B cell (primary cell): ENCODE results near the gene TMEM115. TPM values are rescaled to one million over a fixed set of nuclear protein-coding genes. Genes with fewer than 3 reads are reported as not detected.

Experiments
- ATAC-seq: fragments of 200-7000 bp; cut with Tn5 transposase; one replicate; pipeline ENCODE4 v1.10.0; 2021; ENCODE audit warnings: low read depth, mild to moderate bottlenecking, moderate number of reproducible peaks, moderate library complexity
- CTCF ChIA-PET: fragments of 350-600 bp; sonication (Branson Sonifier 250); formaldehyde crosslinking; loops from one replicate; lab custom pipeline; 2021; ENCODE audit warnings: antibody characterized with exemption, inconsistent platforms; lab: Charles Lee
- POLR2A ChIA-PET: fragments of 350-600 bp; sonication (Branson Sonifier 250); formaldehyde crosslinking; loops from one replicate; lab custom pipeline; 2021; ENCODE audit warnings: antibody characterized with exemption; lab: Charles Lee
- DNase-seq: peaks from one replicate; pipeline ENCODE4 v3.0.0; 2013
- H2AFZ ChIP-seq: 2 replicates; pipeline ENCODE4 v1.6.1; 2012; ENCODE audit warnings: mild to moderate bottlenecking, low read depth, low read length; ENCODE audit not compliant: insufficient read depth, poor library complexity, severe bottlenecking
- H3K27ac ChIP-seq, 2 donors: 1 replicate in 1 of 2; 2 replicates in 1 of 2; pipeline ENCODE4 v1.5.1; 2012 to 2013; ENCODE audit warnings: low read length in 2 of 2, mild to moderate bottlenecking in 2 of 2, moderate library complexity in 1 of 2
- H3K27me3 ChIP-seq, 4 experiments: fragments of 200-600 bp in 1 of 4; sonication (generic) in 1 of 4; replicated peaks in 1 of 4; 1 replicate in 2 of 4; 2 replicates in 2 of 4; pipeline versions ENCODE4 v1.6.1 to v1.7.0; 2013 to 2016; ENCODE audit warnings: low read length in 3 of 4, mild to moderate bottlenecking in 2 of 4, mixed read lengths in 1 of 4, moderate library complexity in 1 of 4; ENCODE audit not compliant: insufficient read depth in 4 of 4, control insufficient read depth in 3 of 4; ENCODE audit errors: control extremely low read depth in 1 of 4
- H3K36me3 ChIP-seq, 2 experiments: replicated peaks in 1 of 2; 1 replicate in 1 of 2; 2 replicates in 1 of 2; pipeline versions ENCODE4 v1.6.1 to v1.7.1; 2013; ENCODE audit warnings: low read length in 1 of 2; ENCODE audit not compliant: insufficient read depth in 2 of 2, control insufficient read depth in 1 of 2; ENCODE audit errors: control extremely low read depth in 1 of 2, extremely low read depth in 1 of 2
- H3K4me1 ChIP-seq, 2 donors: fragments of 200-600 bp in 1 of 2; sonication (generic) in 1 of 2; 1 replicate in 1 of 2; 2 replicates in 1 of 2; pipeline versions ENCODE4 v1.5.1 to v1.6.1; 2013 to 2017; ENCODE audit warnings: low read length in 2 of 2; ENCODE audit not compliant: control insufficient read depth in 2 of 2, insufficient read depth in 2 of 2
- H3K4me2 ChIP-seq: replicated peaks from 2 replicates; pipeline ENCODE3; 2012; ENCODE audit warnings: mild to moderate bottlenecking, low read depth, low read length; ENCODE audit not compliant: poor library complexity, severe bottlenecking
- H3K4me3 ChIP-seq, 5 experiments: fragments of 200-600 bp in 1 of 5; sonication (generic) in 1 of 5; 1 replicate in 3 of 5; 2 replicates in 2 of 5; pipeline versions ENCODE4 v1.5.1 to v1.7.0; 2011 to 2016; ENCODE audit warnings: low read length in 4 of 5, mild to moderate bottlenecking in 4 of 5, low read depth in 2 of 5, control low read depth in 1 of 5, moderate library complexity in 1 of 5; ENCODE audit not compliant: insufficient read depth in 1 of 5; ENCODE audit errors: control extremely low read depth in 1 of 5, extremely low read depth in 1 of 5
- H3K79me2 ChIP-seq: fragments of 200-600 bp; sonication (generic); one replicate; pipeline ENCODE4 v1.6.0; 2016; ENCODE audit warnings: low read length; ENCODE audit not compliant: control insufficient read depth, insufficient read depth
- H3K9ac ChIP-seq: fragments of 200-600 bp; sonication (generic); 2 replicates; pipeline ENCODE4 v1.6.1; 2017; ENCODE audit warnings: mild to moderate bottlenecking, low read length, moderate library complexity
- H3K9me3 ChIP-seq, 3 donors: one replicate each; pipeline versions ENCODE4 v1.6.1 to v1.7.1; 2013; ENCODE audit warnings: low read length in 2 of 3; ENCODE audit not compliant: control insufficient read depth in 2 of 3, insufficient read depth in 1 of 3; ENCODE audit errors: control extremely low read depth in 1 of 3
- H4K20me1 ChIP-seq: 2 replicates; pipeline ENCODE4 v1.6.0; 2012; ENCODE audit warnings: mild to moderate bottlenecking, low read length; ENCODE audit not compliant: insufficient read depth, control insufficient read depth, poor library complexity, severe bottlenecking
- H3K27ac Mint-ChIP-seq: one replicate; pipeline ENCODE4 v1.8.0; 2021; ENCODE audit warnings: mixed read lengths
- H3K27me3 Mint-ChIP-seq: one replicate; pipeline ENCODE4 v1.8.0; 2021; ENCODE audit warnings: mixed read lengths
- H3K4me1 Mint-ChIP-seq: one replicate; pipeline ENCODE4 v1.8.0; 2021; ENCODE audit warnings: mixed read lengths
- H3K4me3 Mint-ChIP-seq: one replicate; pipeline ENCODE4 v1.8.0; 2021; ENCODE audit warnings: mixed read lengths
- H3K9me3 Mint-ChIP-seq: one replicate; pipeline ENCODE4 v1.8.0; 2022; ENCODE audit warnings: mixed read lengths; ENCODE audit not compliant: insufficient read depth
- CTCF ChIP-seq: fragments of 200-600 bp; IDR thresholded peaks from one replicate; pipeline ENCODE4 v1.8.0; 2022; ENCODE audit warnings: antibody characterized with exemption, mild to moderate bottlenecking
- EZH2 ChIP-seq: IDR thresholded peaks from 2 replicates; pipeline ENCODE4 v1.6.1; 2012; ENCODE audit warnings: borderline replicate concordance, low read depth, mild to moderate bottlenecking, moderate library complexity, low read length; ENCODE audit not compliant: insufficient read depth, poor library complexity, severe bottlenecking
- WGBS: methylation state at CpG from one replicate; pipeline ENCODE4 v1.1.5; 2013; ENCODE audit warnings: missing lambda C conversion rate; ENCODE audit not compliant: insufficient coverage; 5-methylcytosine and 5-hydroxymethylcytosine counted together
- intact Hi-C: fragments of 100-400 bp; cut with micrococcal nuclease; formaldehyde crosslinking; loops from one replicate; pipeline ENCODE4 v1.10.0; 2022
- polyA plus RNA-seq: library from polyadenylated mRNA; depleted of rRNA; stranded (reverse); fragments of >200 nt; gene quantifications from 2 replicates; pipeline ENCODE4 v1.2.3, GENCODE V29; 2012
- total RNA-seq, 2 donors: library from RNA; stranded (reverse); fragments of 120-200 nt in 1 of 2; gene quantifications; 1 replicate in 1 of 2; 2 replicates in 1 of 2; pipeline versions ENCODE4 v1.2.3 to v1.2.4, GENCODE V29; 2013 to 2022

Gene TMEM115
- total and polyA plus RNA-seq, 2 donors (not counting 1 experiment from before 2014, with no cell fraction given), result 19.8 to 27.2 TPM

DNA sequence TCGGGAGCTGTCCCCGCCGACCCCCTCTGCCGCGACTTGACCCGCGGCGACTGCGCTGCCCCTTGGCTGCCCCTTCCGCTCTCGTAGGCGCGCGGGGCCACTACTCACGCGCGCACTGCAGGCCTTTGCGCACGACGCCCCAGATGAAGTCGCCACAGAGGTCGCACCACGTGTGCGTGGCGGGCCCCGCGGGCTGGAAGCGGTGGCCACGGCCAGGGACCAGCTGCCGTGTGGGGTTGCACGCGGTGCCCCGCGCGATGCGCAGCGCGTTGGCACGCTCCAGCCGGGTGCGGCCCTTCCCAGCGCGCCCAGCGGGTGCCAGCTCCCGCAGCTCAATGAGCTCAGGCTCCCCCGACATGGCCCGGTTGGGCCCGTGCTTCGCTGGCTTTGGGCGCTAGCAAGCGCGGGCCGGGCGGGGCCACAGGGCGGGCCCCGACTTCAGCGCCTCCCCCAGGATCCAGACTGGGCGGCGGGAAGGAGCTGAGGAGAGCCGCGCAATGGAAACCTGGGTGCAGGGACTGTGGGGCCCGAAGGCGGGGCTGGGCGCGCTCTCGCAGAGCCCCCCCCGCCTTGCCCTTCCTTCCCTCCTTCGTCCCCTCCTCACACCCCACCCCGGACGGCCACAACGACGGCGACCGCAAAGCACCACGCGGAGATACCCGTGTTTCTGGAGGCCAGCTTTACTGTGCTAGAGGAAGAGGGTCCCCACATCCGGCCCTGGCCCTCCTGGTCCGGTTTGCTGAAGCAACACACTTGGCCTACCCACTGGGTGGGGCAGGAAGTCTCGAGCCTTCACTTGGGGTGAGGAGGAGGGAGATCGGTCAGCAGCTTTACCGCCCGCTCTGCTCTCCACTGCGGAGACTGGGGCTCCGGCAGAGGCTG is 18.6 kb downstream of the TMEM115 start, which contains the start of gene RASSF1:
Gene RASSF1, minus strand, starts transcription at position 389 of the 882 bp plus-strand sequence. Its CDS starts 31 bp downstream, at position 358.
- H3K9ac ChIP-seq, result peak within 1 kb of the TSS; percentile 89
- ATAC-seq (peak; percentile 5), DNase-seq (peak; percentile 70)
- peaks cover 42 to 62% of the 10 kb centered on the region in 2 donors for H3K4me1 ChIP-seq
- Mint-ChIP-seq H3K27me3 (no peaks in the 10 kb centered on the region), H3K4me3 (peak within 1 kb of the TSS; percentile 96), H3K9me3 (no peaks in the 10 kb centered on the region), H3K27ac (peak within 1 kb of the TSS; percentile 99), H3K4me1 (peaks cover 53% of the 10 kb centered on the region)
- peaks cover 10% of the 10 kb centered on the region for H4K20me1 ChIP-seq
- H3K36me3 ChIP-seq, result peaks cover 0 to 10% of the 10 kb centered on the region in 2 experiments
- H3K4me3 ChIP-seq, result peak within 1 kb of the TSS; percentile 61 to 86 (median 69)
- H3K27ac ChIP-seq, result peak within 1 kb of the TSS; percentile 97 to 98
- intact Hi-C loops, result no loop called here
- CTCF ChIA-PET, result interaction anchor here (0.5 to 2.0 kb wide), 7 partner anchors 10 to 1421 kb away, joined by 3 to 14 read pairs (median 4); partner anchors contain the start of genes CYB561D2, HYAL3, IFRD2 and NAA80
- H3K9me3 ChIP-seq, result no peaks in the 10 kb centered on the region
- H3K79me2 ChIP-seq, result peaks cover 37% of the 10 kb centered on the region
- no peaks in the 10 kb centered on the region for H3K27me3 ChIP-seq
- peak within 1 kb of the TSS; percentile 82 for H2AFZ ChIP-seq
- TF ChIP-seq EZH2 (no peak), CTCF (no peak)
- POLR2A ChIA-PET, result interaction anchor here (0.5 to 6.1 kb wide), 11 partner anchors 11 to 1908 kb away, joined by 3 to 96 read pairs (median 4); partner anchors contain the start of genes C3orf18, CYB561D2, HEMK1 and HYAL3
- WGBS, result under 1% methylated on average over 76 of the region's 85 CpGs
- H3K4me2 ChIP-seq, result peak within 1 kb of the TSS; percentile 90
